NB4 (cell line): ENCODE results near the gene RACK1.
"Not testable (repeated sequence)": the region's sequence is repeated elsewhere in the genome, so short reads cannot be mapped to it uniquely, and the experiment has no call there.

Experiments used
- DNase-seq: peaks from one replicate; pipeline ENCODE4 v3.0.0; 2010; ENCODE audit warnings: low read depth
- H3K4me3 ChIP-seq: one replicate; pipeline ENCODE4 v1.5.1; 2011; ENCODE audit warnings: mild to moderate bottlenecking, low read depth, low read length, moderate library complexity
- CTCF ChIP-seq: IDR thresholded peaks from one replicate; pipeline ENCODE4 v1.5.1; 2012; ENCODE audit warnings: low read depth, low read length
- MAX ChIP-seq: IDR thresholded peaks from 2 replicates; pipeline ENCODE4 v1.6.1; 2011; ENCODE audit warnings: low read depth, low read length
- MYC ChIP-seq: IDR thresholded peaks from 2 replicates; pipeline ENCODE4 v1.6.1; 2011; ENCODE audit warnings: low read depth, low read length
- POLR2A ChIP-seq: IDR thresholded peaks from 2 replicates; pipeline ENCODE4 v1.6.1; 2011; ENCODE audit warnings: mild to moderate bottlenecking; ENCODE audit not compliant: insufficient read length; ENCODE audit errors: extremely low read depth

RACK1 gene

GRCh38 chr5:181281077-181281983 lies 37.6 kb upstream of the RACK1 start:
- no peak for DNase-seq
- TF ChIP-seq POLR2A, result no peak
- no peak for TF ChIP-seq CTCF
- TF ChIP-seq MYC, result no peak
- no peak for TF ChIP-seq MAX
- no peak overlapping the region for H3K4me3 ChIP-seq

DNA sequence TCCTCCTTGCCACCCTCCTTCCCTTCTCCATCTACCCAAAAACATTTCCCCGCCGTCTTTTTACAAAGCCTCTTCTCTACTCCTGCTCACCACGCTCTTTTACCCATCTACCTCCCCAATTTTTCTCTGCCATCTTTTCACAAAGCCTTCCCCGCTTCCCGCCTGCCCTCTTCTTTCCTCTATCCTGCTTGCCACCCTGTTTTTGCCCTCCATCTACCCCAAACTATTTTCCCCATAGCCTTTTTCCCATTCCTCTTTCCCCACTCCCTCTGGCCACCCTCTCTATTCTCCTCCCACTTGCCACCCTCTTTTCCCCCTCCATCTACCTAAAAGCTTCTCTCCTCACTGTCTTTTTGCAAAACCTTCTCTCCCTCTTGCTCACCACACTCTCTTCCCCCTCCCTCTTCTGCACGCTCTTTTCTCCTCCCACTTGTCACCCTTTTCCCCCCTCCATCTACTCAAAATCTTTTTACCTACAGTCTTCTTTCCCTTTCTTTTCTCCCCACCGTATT lies 36.6 kb upstream of the RACK1 start:
- TF ChIP-seq POLR2A (no peak), MAX (no peak), CTCF (no peak), MYC (no peak)
- H3K4me3 ChIP-seq, result no peak overlapping the region
- DNase-seq, result no peak

DNA sequence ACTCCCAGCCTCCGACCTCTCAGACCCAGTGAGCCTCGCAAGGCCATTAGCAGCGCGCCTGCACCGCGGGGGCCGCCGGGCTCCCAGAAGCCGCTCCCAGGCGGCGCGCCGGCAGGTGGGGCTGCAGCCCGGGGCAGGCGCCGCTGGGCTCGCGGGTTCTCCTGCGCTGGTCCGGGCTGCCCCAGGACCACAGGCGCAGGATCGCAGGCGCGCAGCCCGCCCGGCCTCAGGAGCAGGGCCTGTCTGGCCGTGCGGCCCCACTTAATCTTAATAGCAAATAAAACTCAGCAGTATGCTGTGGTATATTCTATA lies 29.7 kb upstream of the RACK1 start:
- DNase-seq, H3K4me3 ChIP-seq: not testable (repeated sequence)

DNA sequence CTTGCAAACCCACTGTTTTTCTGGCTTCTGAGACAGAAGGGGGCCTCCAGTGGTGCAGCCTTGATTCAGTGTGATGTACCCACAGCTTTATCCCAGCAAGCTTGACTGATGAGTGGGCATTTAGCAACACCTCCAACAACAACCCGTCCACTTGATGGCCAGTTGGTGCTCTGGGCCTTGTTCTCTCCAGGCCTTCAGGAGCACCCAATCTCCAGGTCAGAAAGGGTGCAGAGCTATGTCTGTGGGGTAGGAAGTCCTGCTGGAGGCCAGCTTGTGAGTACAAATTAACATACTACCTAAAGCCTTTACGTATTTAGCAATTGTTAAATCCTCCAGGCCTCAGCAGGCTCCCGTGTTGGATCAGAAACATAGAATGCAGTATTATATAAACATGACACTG lies 27.4 kb upstream of the RACK1 start:
- DNase-seq, result no peak
- TF ChIP-seq MAX (no peak), MYC (no peak), CTCF (no peak), POLR2A (no peak)

GRCh38 chr5:181267907-181268306 lies 24.2 kb upstream of the RACK1 start:
- not testable (repeated sequence) for DNase-seq

More for the DNA sequence above, 27.4 kb upstream of the RACK1 start:
- H3K4me3 ChIP-seq, result no peak overlapping the region

GRCh38 chr5:181267291-181267904 lies 23.7 kb upstream of the RACK1 start:
- not testable (repeated sequence) for DNase-seq, H3K4me3 ChIP-seq

More at GRCh38 chr5:181267907-181268306, 24.2 kb upstream of the RACK1 start:
- not testable (repeated sequence) for H3K4me3 ChIP-seq

DNA sequence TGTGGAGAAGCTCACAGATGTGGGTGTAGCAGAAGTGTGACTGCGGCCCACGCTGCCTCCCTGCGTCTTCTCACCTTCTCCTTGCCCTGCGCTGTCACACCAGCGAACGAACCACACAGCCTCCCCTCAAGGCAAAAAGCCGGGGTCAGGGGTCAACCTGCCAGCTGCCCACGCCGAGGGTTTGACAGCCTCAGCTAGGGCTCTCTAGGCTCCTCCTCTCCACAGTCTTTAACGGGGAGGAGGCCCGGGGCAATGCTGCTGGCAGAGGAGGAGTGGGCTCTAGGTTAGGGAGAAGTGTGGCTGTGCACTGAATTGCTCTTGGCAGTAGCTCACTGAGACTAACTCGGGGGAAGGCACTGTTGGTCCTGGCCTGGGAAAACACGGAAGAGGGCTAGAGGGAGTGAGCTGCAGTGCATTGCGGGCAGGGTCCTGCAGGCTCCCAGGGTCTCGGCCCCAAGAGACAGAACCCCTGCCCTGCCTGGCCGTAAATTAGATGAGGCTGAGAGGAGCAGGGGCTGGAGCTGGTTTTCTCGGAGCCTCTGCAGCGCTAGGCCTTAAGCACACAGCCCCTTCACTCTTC lies 21.5 kb upstream of the RACK1 start:
- H3K4me3 ChIP-seq, result no peak overlapping the region
- TF ChIP-seq POLR2A (no peak), CTCF (no peak), MYC (no peak), MAX (no peak)
- no peak for DNase-seq
